Endodermal cell (in vitro differentiated cells): Measurements from ENCODE around the gene PLCH2. TPM values are rescaled to one million over a fixed set of nuclear protein-coding genes. Genes with fewer than 3 reads are reported as not detected.

Source experiments
- DNase-seq: peaks from one replicate; pipeline ENCODE4 v3.0.0-alpha.2; 2017
- H3K27ac ChIP-seq: 2 replicates; pipeline ENCODE4 v1.5.1; 2013; ENCODE audit warnings: mild to moderate bottlenecking, low read depth, low read length, moderate library complexity
- H3K27me3 ChIP-seq: 2 replicates; pipeline ENCODE4 v1.6.1; 2013; ENCODE audit warnings: mild to moderate bottlenecking, low read length, moderate library complexity; ENCODE audit not compliant: insufficient read depth, control insufficient read depth, poor library complexity, severe bottlenecking
- H3K36me3 ChIP-seq: 2 replicates; pipeline ENCODE4 v1.7.0; 2013; ENCODE audit warnings: mild to moderate bottlenecking, low read length, moderate library complexity; ENCODE audit not compliant: control insufficient read depth, insufficient read depth
- H3K4me1 ChIP-seq: one replicate; pipeline ENCODE4 v1.7.0; 2013; ENCODE audit warnings: low read length; ENCODE audit not compliant: control insufficient read depth, insufficient read depth
- H3K4me3 ChIP-seq: 2 replicates; pipeline ENCODE4 v1.5.1; 2013; ENCODE audit warnings: mild to moderate bottlenecking, low read length, moderate library complexity
- H3K9ac ChIP-seq: 2 replicates; pipeline ENCODE4 v1.6.1; 2013; ENCODE audit warnings: mild to moderate bottlenecking, low read length, moderate library complexity; ENCODE audit not compliant: poor library complexity, severe bottlenecking; ENCODE audit errors: extremely low read depth
- H3K9me3 ChIP-seq: 2 replicates; pipeline ENCODE4 v1.6.1; 2013; ENCODE audit warnings: mild to moderate bottlenecking, low read length, moderate library complexity; ENCODE audit not compliant: control insufficient read depth
- H3K27ac Mint-ChIP-seq: 2 replicates; pipeline ENCODE4 v1.8.0; 2020; ENCODE audit warnings: mixed read lengths
- H3K27me3 Mint-ChIP-seq: 2 replicates; pipeline ENCODE4 v1.8.0; 2021; ENCODE audit warnings: mild to moderate bottlenecking, mixed read lengths; ENCODE audit not compliant: insufficient read depth
- H3K36me3 Mint-ChIP-seq: 2 replicates; pipeline ENCODE4 v1.8.0; 2020; ENCODE audit warnings: low read depth, mixed read lengths
- H3K4me1 Mint-ChIP-seq: 2 replicates; pipeline ENCODE4 v1.8.0; 2020; ENCODE audit warnings: mixed read lengths
- H3K4me3 Mint-ChIP-seq: 2 replicates; pipeline ENCODE4 v1.8.0; 2020; ENCODE audit warnings: mild to moderate bottlenecking, moderate library complexity, mixed read lengths
- H3K9me3 Mint-ChIP-seq: 2 replicates; pipeline ENCODE4 v1.8.0; 2020; ENCODE audit warnings: mild to moderate bottlenecking, mixed read lengths
- WGBS, 2 experiments: methylation state at CpG; one replicate each; pipeline versions ENCODE4 v1.1.5 to v1.1.7; 2013; ENCODE audit warnings: missing lambda C conversion rate in 2 of 2, mixed read lengths in 1 of 2; ENCODE audit not compliant: insufficient coverage in 1 of 2, insufficient read length in 1 of 2; 5-methylcytosine and 5-hydroxymethylcytosine counted together
- total RNA-seq, 2 donors: library from RNA; stranded (reverse); fragmentation: NEBNext Ultra II Directional in 1 of 2; extraction: Animal tissue kit (Norgen Biotek cat#: 25700) in 1 of 2; gene quantifications; 2 replicates in 1 of 2; 3 replicates in 1 of 2; pipeline ENCODE4 v1.2.1, GENCODE V29; 2021
- TF ChIP-seq, protein P1 (sequence below): fragments of 200-600 bp; sonication (generic); conservative IDR thresholded peaks from 2 replicates; pipeline ENCODE4 v1.5.0; 2021; ENCODE audit warnings: antibody characterized with exemption, mild to moderate bottlenecking

The PLCH2 gene
- total RNA-seq, 2 donors from 2014 or later = 0.18 to 0.31 TPM

DNA sequence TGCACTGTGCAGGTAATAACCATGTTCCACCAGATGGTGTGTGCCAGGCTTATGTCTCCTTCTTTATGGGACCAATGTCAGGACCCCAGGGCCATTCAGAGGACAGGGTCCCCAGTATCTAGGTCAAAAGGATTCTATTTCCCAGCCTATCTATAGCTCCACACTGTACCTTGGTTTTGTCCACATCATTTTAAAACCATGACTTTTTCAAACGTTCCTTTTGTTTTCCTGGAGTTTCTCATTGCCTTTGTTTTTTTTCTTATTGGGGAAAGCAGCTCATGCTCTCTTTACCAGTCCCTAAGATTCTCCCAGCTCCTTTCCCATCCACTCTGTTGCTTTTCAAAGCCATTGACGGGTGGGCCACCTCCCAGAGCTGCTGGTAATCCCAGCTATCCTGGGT is 12.6 kb downstream of the PLCH2 start:
- no peaks in the 10 kb centered on the region for H3K36me3 ChIP-seq
- no peaks in the 10 kb centered on the region for H3K4me1 ChIP-seq
- H3K9ac ChIP-seq = no peak overlapping the region
- Mint-ChIP-seq H3K4me3 (no peak overlapping the region), H3K27me3 (peaks cover 2% of the 10 kb centered on the region), H3K9me3 (peaks cover 10% of the 10 kb centered on the region), H3K27ac (no peak overlapping the region), H3K4me1 (no peaks in the 10 kb centered on the region), H3K36me3 (no peaks in the 10 kb centered on the region)
- no peak overlapping the region for H3K4me3 ChIP-seq
- TF ChIP-seq, protein P1, sequence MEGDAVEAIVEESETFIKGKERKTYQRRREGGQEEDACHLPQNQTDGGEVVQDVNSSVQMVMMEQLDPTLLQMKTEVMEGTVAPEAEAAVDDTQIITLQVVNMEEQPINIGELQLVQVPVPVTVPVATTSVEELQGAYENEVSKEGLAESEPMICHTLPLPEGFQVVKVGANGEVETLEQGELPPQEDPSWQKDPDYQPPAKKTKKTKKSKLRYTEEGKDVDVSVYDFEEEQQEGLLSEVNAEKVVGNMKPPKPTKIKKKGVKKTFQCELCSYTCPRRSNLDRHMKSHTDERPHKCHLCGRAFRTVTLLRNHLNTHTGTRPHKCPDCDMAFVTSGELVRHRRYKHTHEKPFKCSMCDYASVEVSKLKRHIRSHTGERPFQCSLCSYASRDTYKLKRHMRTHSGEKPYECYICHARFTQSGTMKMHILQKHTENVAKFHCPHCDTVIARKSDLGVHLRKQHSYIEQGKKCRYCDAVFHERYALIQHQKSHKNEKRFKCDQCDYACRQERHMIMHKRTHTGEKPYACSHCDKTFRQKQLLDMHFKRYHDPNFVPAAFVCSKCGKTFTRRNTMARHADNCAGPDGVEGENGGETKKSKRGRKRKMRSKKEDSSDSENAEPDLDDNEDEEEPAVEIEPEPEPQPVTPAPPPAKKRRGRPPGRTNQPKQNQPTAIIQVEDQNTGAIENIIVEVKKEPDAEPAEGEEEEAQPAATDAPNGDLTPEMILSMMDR = no peak
- no peaks in the 10 kb centered on the region for H3K9me3 ChIP-seq
- H3K27me3 ChIP-seq = no peaks in the 10 kb centered on the region
- no peak overlapping the region for H3K27ac ChIP-seq
- no peak for DNase-seq
- 81 to 82% methylated on average over 2 of the region's 2 CpGs for WGBS, 2 experiments

DNA sequence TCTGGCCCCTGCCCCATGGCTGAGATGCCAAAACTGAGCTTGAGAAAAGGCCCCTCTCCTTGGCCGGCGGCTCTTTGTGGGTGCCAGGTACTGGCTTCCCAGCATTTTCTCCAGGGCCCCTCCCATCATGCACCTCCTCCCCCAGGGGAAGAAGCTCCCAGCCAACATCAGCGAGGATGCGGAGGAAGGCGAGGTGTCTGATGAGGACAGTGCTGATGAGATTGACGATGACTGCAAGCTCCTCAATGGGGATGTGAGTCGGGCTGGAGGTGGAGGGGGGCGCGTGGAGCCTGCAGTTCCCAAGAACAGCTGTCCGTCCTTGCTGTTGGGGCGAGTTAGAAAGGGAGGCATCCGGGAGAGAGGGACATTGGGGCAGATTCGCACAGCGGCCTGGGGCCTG is 13.5 kb downstream of the PLCH2 start:
- H3K9me3 Mint-ChIP-seq = peaks cover 10% of the 10 kb centered on the region
- no peak for DNase-seq

DNA sequence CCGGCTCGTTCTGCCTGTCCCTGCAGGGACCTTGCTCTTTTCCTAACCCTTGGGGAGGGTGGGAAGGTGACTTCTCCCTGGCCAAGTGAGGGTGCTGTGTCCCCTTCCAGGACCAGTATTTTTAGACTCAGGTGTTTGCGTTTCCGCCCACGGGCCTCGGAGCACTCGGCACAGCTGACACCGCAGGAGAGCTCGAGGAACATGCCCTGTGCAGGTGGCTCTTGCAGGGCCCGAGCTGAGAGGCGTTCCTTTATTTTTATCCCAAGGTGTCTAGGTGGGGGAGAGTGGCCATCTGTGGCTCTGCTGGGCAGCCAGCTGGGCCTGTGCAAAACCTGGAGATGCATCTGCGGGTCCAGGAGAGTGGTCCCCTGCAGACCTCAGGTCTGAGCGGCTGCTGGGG is 16.0 kb downstream of the PLCH2 start:
- no peak overlapping the region for H3K27ac Mint-ChIP-seq
- 86 to 87% methylated on average over 9 to 13 of the region's 13 CpGs for WGBS, 2 experiments
- H3K27me3 ChIP-seq = no peaks in the 10 kb centered on the region
- H3K4me1 ChIP-seq = no peaks in the 10 kb centered on the region
- no peak overlapping the region for H3K4me3 ChIP-seq
- H3K9me3 ChIP-seq = no peaks in the 10 kb centered on the region
- DNase-seq = no peak
- no peak overlapping the region for H3K4me3 Mint-ChIP-seq
- no peaks in the 10 kb centered on the region for H3K36me3 Mint-ChIP-seq
- no peaks in the 10 kb centered on the region for H3K36me3 ChIP-seq
- H3K9me3 Mint-ChIP-seq = peaks cover 10% of the 10 kb centered on the region
- no peak overlapping the region for H3K9ac ChIP-seq
- no peaks in the 10 kb centered on the region for H3K4me1 Mint-ChIP-seq
- H3K27me3 Mint-ChIP-seq = peaks cover 2% of the 10 kb centered on the region
- H3K27ac ChIP-seq = no peak overlapping the region
- TF ChIP-seq, protein P1 = no peak

More for the DNA sequence above, 13.5 kb downstream of the PLCH2 start:
- H3K9ac ChIP-seq = no peak overlapping the region
- H3K4me1 ChIP-seq = no peaks in the 10 kb centered on the region
- peaks cover 2% of the 10 kb centered on the region for H3K27me3 Mint-ChIP-seq
- no peak overlapping the region for H3K4me3 ChIP-seq
- H3K27ac ChIP-seq = no peak overlapping the region
- H3K36me3 ChIP-seq = no peaks in the 10 kb centered on the region
- H3K4me1 Mint-ChIP-seq = no peaks in the 10 kb centered on the region
- TF ChIP-seq, protein P1 = no peak
- no peaks in the 10 kb centered on the region for H3K36me3 Mint-ChIP-seq
- no peak overlapping the region for H3K27ac Mint-ChIP-seq
- H3K27me3 ChIP-seq = no peaks in the 10 kb centered on the region
- 90% methylated on average over 2 to 14 of the region's 14 CpGs for whole genome bisulfite sequencing, 2 experiments
- no peak overlapping the region for H3K4me3 Mint-ChIP-seq
- no peaks in the 10 kb centered on the region for H3K9me3 ChIP-seq
